HL-60/S4 (cell line): ENCODE results near the gene SIRPD.

ENCODE experiments used
- in situ Hi-C: fragments of 300-500 bp; cut with MboI; formaldehyde crosslinking; loops from 2 replicates; pipeline ENCODE4 v1.14.3; 2022; ENCODE audit warnings: low sequenced_read_pairs

The SIRPD gene

DNA sequence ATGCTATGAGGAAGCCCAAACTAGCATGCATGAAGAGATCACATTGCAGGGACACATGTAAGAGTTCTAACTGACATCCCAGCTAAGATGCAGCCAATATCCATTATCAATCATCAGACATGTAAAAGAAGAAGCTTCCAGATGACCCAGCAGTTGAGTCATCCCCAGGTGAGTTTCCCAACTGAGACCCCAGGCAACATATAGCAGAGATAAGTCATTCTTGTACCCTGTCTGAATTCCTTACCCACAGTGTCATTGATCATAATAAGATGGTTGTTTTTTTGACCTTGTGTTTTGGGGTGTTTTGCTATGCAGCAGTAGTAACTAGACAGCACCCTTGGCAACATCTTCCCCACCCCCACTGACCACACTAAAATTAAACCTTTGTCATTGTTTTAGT is 18.9 kb downstream of the SIRPD start:
- in situ Hi-C loops: loop anchor here (10.0 kb wide), 1 partner anchor 196 kb away; no protein-coding TSS in a partner anchor

DNA sequence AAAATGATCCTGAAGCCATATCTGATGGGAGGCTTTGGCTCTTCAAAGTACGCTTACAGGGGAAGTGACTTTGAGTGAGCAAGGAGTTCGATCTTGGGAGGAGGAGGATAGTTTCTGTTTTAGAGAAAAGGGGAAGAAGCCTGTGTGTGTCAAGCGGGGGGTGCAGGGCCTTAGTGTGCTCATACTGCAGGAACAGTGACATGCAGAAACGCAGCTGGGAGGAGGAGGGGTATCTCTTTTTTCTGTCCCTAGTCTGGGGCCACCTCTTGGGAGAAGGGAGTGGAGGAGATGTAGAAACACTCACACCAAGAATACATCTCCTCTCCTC is 19.8 kb downstream of the SIRPD start:
- in situ Hi-C loops: loop anchor here (10.0 kb wide), 1 partner anchor 197 kb away; no protein-coding TSS in a partner anchor

DNA sequence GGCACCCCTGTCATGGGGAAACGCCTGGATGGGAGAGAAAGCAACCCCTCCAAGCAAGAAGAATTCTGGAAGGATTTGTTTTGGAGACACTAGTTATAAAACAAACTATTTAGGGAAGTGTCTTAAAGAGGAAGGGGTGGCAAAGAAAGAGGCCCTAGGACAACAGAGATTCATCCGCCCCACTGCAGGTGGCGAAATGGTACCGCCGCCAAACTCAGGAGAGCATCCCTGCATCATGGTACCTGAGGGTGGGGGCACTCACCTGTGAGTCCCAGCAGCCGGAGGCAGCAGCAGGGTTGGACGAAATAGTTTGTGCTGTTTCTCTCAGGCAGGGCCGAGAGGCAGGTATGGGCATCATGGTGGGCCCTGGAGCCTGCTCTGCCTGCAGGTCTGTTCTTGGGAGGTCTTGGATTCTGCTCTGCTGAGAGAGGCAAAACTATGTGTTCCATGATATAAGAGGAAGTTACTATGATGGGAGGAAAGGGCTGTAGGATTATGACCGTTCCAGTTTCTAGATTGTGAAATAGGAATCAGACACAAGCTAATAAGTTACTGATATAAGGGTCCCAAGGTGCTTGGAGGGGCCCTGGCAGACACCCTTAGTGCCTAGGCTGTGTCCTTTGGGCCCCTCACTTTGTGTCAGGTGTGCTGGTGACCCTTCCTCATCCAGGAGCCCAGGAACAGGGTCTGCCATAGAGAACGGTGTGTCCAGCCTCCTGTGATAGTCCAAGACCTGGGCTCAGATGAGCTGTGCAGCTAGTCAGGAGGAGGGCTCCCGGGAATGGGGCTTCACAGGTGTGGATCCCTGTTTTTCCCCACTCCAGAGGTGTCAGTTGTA is 20.4 kb downstream of the SIRPD start:
- in situ Hi-C loops: loop anchor here (10.0 kb wide), 1 partner anchor 198 kb away; no protein-coding TSS in a partner anchor

DNA sequence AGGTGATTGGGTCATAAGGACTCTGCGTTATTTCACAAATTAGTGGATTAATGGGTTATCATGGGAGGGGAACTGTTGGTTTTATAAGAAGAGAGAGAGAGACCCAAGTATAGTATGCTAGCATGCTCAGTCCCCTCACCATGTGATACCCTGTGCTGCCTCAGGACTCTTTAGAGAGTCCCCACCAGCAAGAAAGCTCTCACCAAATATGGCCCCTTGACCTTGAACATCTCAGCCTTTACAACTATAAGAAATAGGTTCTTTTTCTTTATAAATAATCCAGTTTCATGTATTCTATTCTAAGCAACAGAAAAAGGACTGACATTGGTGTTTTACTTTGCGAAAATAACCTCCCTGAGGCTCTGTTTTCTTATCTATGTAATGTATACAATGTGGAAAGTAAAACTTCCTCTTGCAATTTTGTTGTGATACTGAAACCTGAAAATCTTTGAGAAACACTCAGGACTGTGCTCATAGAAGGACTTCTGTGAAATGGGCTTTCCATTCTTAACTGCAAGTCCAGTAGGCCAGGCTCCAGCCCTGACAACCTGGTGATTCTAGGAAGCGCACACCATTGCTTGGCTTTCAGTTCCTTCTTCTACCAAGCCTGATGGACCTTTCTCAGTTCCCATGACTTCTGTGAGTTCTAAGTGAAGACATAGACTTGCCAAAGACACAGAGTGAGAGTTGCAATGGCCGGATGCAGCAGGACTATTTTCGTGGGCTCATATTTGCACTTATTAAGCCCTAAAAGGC is 21.9 kb downstream of the SIRPD start:
- in situ Hi-C loops: loop anchor here (10.0 kb wide), 1 partner anchor 199 kb away; no protein-coding TSS in a partner anchor

DNA sequence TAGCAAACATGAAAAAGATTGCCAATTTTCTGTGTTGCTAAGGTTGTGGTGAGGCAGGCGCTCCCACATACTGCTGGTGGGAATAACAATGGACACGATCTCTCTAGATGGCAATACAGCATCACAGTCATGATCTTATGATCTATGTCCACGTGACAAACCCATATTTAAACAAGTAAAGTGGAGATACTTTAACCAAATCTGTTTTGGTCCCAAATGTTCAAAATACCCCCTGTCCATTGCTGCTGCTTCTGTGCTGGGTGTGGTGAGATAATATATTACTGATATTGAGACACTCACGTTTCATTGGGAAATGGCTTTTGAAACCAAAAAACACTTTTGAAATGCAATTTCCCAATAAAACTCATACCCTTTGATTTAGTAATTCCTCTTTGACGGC is 23.0 kb downstream of the SIRPD start:
- in situ Hi-C loops: loop anchor here (10.0 kb wide), 1 partner anchor 200 kb away; no protein-coding TSS in a partner anchor

DNA sequence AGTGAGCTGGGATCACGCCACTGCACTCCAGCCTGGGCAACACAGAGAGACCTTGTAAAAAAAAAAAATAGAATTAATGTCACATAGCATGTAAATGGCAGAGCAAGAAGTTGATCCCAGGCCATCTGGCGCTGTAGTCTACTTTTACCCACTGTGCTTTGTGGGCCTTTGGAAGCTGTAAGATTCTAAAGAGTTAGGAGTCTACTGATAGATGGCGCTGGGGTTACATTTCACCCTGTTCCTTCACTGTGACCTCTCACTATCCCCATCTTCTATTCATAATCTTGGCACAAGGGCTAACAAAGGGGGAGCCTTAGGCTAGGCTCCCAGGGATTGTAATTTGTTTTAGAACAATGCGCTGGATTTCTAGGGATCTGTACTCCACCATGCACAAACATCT is 24.4 kb downstream of the SIRPD start:
- in situ Hi-C loops: loop anchor here (10.0 kb wide), 1 partner anchor 202 kb away; no protein-coding TSS in a partner anchor

DNA sequence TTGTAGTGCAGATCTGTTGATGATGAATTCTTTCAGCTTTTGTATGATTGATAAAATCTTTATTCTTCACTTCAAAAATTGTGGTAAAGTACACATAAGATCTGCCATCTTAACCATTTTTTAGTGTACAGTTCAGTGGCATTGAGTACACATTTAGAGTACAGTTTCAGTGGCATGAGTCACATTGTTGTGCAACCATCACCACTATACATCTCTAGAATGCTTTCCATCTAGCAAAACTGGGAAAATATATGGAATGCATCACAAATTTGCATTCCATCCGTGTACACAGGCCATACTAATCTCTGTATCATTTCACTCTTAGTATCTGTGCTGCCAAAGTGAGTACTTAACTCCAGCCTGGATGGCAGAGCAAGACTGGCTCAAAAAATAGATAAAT is 28.7 kb downstream of the SIRPD start:
- in situ Hi-C loops: no loop called here

DNA sequence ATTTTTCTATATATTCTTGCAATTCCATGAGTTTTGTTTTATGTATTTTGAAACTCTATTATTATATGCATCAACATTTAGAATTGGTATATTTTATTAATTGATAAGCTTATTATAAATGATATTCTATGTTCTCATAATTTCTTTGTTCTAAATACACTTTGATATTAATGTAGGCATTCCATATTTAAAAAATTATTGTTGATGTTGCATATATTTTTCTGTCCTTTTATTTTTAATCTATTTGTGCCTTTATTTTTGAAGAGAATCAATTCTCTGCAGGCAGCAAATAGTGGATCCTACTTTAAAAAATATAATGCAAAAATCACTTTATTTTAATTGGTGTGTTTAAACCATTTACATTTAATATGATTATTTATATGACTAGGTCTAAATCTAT is 29.6 kb downstream of the SIRPD start:
- in situ Hi-C loops: no loop called here

DNA sequence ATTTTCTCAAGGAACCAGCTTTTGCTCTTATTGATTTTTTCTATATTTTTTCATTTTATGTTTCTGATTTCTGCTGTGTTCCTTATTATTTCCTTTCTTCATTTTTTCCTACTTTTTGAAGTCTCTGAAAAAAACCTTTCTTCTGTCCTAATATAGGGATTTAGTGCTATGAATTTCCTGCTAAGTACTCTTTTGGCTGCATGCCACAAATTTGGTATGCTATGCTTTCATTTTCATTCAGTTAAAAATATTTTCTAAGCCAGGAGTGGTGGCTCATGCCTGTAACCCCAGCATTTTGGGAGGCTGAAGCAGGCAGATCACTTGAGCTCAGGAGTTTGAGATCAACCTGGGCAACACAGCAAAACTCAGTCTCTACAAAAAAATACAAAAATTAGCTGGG is 30.6 kb downstream of the SIRPD start:
- in situ Hi-C loops: no loop called here

DNA sequence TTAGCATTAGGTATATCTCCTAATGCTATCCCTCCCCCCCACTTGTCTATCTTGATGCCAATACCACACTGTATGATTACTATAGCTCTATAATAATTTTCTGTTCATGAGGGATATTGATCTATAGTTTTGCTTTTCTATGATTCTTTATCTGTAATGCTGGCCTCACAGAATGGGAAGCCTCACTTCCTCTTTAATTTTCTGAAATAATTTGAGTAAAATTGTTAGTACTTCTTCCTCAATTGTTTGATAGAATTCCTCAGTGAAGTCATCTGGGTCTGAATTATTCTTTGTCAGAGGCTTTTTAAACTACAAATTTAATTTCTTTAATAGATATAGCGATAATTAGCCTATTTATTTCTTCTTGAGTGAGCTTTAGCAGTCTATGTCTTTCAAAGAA is 31.2 kb downstream of the SIRPD start:
- in situ Hi-C loops: no loop called here

DNA sequence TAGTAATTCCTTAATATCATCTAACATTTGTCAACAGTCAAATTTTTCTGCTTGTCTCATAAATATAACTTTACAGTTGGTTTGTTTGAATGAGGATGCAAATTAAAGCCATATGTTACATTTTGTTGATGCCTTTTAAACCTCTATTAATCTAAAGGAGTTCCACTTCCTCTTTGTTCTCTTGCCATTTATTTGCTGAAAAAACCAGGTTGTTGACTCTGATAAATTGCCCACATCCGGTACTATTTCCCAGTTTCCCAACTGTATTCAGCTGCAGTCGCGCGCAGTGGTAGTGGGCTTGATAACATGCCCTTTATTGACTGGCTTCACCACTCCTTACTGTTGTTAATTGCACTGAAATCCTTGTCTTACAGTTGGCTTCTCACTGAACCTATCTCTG is 33.5 kb downstream of the SIRPD start:
- in situ Hi-C loops: no loop called here

DNA sequence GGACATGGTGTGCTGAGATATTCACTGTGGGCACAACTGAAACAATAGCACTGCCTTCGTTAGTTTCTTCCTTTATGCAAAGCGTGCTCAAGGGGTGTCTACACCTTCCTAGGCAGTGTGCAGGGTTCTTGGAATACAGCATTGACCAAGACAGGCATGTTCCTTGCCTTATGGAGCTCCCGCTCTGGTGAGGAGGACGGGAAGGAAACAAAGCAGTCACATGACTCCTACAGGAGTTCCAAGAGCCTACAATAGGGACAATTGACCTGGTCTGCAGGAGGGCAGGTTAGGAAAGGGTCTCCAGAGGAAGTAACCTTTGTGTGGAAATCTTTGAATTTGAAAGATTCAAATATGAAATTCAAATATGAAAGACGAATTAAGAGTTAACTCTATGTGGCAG is 40.5 kb downstream of the SIRPD start:
- in situ Hi-C loops: no loop called here

DNA sequence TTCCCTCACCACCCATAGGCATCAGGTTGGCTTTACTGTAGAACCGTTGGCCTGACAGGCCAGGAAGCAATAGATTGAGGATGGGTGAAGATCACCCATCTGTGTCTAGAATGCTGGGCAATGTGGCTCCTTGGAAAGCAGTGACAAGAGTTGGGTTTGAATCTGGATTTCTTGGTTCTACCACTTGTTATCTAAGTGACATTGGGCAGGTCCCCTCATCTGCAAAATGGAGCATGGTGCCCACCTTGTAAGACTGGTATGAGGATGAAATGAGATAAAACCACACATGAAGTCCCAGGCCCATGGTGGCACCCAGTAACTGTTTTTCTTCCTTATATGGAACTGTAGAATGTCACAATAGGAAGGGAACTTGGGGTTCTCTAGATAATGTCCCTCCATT is 43.7 kb downstream of the SIRPD start:
- in situ Hi-C loops: no loop called here

DNA sequence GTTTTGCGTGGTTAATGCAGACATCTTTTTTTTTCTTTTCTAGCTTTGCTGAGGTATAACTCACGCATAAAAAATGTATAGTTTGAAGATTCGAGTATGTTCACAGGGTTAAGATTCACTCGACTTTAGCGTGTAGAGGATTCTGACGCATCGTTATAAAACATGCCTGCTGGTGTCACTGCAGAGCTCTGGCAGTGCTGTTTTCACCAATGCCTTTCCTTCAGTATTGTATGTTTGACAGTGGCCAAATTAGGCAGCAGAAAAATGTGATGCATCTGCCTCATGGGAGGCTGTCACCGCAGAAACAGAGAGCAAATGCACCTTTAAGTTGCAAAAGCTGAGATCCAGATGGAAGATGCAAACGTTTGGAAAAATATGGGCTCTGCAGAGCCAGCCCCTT is 48.3 kb downstream of the SIRPD start:
- in situ Hi-C loops: no loop called here

DNA sequence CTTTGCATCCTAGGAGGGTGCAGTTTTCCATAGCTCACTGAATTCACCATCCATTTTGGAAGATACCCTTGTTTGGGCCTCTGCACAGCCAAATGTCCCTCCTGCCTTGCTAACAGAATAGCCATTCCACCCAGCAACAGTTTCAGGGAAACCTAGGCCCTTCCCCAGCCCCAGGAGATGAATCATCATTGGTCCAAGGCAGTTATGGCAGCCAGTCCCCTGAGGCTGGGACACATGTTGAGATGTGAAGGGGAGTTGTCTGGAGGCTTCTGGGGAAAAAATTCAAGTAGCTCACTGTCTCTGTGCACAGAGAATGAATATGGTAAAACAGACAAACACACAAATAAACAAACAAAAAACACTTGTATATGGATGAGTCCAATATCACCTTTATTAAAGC is 48.9 kb downstream of the SIRPD start:
- in situ Hi-C loops: no loop called here

DNA sequence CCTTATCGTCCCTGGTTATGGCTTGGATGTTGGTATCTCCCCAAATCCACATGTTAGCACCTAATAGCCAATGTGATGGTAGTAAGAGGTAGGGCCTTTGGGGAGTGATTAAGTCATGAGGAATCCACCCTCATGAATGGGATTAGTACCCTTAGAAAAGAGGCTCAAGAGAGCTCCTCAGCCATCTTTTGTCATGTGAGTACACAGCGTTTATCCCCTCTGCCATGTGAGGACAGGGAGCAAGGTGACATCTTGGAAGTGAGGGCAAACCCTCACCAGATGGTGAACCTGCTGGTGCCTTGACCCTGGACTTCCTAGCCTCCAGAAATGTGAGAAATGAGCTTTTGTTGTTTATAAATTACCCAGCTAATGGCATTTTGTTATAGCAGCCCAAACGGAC is 50.2 kb downstream of the SIRPD start:
- in situ Hi-C loops: no loop called here

DNA sequence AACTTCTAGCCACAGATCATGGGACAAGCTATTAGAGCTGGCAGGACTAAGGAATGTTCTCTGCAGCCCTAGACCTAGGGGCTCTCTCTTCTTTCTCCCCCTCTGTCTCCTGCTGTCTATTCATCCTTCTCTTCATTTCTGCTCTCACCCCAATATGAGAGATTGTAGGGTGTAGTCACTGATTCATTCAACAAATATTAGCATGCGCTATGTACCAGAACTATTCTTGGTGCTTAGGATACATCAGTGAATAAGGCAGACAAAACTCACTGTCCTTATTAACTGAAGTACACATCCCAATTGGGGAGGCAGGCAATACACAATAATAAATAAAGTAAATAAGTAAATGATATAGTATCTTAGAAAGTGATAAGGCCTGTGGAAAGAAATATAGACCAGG is 51.6 kb downstream of the SIRPD start:
- in situ Hi-C loops: no loop called here

DNA sequence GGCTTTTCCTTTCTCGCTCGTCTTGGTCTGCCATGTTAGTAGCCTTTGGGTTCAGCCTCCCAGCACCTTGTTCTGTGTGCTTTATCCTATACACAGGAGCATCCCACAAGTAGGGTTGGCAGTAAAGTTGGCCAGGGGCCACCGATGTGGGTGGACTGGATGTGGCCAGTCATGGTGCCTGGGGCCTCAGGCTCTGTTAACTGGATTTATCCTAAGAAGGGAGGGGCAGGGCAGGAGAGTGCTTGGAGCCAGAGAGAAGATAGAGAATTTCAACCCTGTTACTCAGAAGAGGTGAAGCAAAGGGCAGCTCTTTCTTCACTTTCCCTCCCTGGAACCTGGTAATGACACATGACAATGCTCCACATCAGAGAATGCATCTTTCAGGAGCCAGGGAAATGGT is 52.1 kb downstream of the SIRPD start:
- in situ Hi-C loops: no loop called here

DNA sequence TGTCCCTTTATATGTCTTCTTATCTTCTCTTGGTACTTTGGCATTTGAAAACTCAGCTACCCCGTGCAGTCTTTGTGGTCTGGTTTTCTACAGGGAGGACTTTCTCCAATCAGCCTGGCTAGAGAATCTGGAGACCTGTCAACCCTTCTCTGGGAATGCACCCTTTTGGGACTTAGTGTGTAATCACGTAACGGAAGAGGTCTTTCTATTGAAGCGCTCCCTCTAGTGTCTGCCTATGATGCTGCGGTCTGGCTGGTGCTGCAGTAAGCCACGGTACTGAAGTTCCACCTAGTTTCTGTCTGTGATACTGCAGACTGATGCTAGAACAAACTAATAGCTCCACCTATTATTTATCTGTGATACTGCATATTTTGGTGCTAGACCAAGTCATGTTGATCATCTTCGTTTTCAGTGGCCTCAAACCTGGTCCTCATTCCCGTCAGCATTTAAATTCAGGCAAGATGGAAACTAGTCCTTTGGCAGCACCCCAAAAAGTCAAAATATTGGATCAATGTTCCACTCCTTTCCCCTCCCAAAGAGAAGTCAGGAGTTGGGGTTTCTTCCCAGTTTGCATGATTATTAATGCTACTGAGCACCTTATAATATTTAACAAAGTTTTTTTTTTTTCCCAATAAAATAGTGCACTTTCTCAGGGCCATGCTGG is 53.8 kb downstream of the SIRPD start:
- in situ Hi-C loops: no loop called here

DNA sequence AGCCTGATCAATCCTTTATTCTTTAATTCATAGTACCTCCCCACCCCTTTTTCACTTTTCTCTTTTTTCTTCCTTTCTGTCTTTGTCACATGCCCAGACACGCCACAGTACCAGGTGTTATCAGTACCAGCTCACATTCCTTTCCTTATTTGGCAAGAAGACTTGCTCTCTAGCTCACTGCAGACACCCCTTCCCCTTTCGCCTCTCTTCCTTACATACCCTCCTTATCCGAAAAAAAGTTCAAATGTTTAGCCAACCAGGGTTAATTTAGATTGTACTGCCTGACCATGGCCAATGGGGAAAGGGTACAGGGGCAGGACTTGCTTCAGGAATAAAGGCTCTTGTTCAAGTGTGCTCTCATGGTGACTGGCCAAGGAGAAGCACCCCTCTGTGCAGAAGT is 57.0 kb downstream of the SIRPD start:
- in situ Hi-C loops: no loop called here

DNA sequence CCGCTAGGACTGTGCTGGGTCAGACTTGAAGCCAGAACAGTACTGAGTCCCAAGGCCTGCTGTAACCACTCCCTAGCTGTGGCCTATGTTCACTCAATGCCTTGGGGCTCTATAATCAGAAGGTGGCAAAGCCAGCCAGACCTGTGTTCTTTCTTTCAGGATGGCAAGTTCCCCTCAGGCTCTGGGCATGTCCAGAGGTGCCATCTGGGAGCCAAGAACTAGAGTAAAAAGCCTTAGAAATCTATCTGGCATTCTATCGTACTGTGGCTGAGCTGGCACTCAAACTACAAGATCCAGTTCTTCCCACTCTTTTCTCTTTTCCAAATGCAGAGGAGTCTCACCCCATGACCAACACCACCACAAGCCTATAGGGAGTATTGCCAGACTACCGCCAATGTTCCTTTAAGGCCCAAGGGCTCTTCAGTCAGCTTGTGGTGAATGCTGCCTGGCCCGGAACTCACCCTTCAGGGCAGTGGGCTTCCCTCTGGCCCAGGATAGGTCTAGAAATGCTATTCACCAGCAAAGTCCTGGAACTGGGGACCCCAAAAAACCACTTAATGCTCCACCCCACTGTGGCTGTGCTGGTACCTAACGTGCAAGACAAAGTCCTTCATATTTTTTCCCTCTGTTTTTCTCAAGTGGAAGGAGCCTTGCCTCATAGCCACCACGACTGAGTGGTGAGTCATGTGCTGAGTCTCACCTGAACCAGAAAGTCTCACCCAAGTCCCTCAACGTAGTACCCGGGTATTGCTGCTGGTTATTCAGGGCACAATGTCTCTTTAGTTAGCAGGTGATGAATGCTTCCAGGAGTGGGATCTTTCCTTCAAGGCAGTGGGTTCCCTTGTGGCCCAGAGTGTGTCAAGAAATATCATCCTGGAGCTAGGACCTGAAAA is 57.7 kb downstream of the SIRPD start:
- in situ Hi-C loops: no loop called here
